Measurements from ENCODE around the gene C9orf57.
"Not testable (repeated sequence)": the region's sequence is repeated elsewhere in the genome, so short reads cannot be mapped to it uniquely, and the experiment has no call there.

DNA sequence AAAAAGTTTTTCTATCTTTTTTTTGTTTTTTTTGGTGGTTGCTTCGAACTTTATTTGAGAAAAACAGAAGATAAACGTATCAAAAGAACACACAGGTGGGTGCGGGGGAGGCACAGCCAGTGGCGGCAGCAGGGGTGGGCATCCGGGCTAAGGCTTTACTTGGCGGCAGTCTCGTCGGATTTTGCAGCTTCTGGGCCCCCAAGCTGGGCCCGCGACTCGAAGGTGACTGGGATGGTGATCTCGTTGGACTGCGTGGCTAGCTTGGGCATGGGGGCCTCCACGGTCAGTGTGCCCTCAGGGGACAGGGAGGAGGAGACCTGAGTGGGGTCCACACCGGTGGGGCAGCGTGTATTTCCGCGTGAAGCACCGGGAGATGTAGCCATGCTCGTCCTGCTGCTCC, 52.7 kb downstream of the C9orf57 start:
- TF ChIP-seq EZH2 (IDR thresholded peaks at IDR 0.05; ENCODE audit: borderline replicate concordance, low read length): not testable (repeated sequence)
- TF ChIP-seq, protein P1, sequence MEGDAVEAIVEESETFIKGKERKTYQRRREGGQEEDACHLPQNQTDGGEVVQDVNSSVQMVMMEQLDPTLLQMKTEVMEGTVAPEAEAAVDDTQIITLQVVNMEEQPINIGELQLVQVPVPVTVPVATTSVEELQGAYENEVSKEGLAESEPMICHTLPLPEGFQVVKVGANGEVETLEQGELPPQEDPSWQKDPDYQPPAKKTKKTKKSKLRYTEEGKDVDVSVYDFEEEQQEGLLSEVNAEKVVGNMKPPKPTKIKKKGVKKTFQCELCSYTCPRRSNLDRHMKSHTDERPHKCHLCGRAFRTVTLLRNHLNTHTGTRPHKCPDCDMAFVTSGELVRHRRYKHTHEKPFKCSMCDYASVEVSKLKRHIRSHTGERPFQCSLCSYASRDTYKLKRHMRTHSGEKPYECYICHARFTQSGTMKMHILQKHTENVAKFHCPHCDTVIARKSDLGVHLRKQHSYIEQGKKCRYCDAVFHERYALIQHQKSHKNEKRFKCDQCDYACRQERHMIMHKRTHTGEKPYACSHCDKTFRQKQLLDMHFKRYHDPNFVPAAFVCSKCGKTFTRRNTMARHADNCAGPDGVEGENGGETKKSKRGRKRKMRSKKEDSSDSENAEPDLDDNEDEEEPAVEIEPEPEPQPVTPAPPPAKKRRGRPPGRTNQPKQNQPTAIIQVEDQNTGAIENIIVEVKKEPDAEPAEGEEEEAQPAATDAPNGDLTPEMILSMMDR (conservative IDR thresholded peaks at IDR 0.05 in 1 of 2, IDR thresholded peaks at IDR 0.05 in 1 of 2; ENCODE audit: extremely low read depth in 1 of 2, insufficient read depth in 1 of 2, low read depth in 1 of 2, low read length in 2 of 2): not testable (repeated sequence)

Measured in mammary epithelial cell (primary cell).